ENCODE results near the gene PPP1R10.

DNA sequence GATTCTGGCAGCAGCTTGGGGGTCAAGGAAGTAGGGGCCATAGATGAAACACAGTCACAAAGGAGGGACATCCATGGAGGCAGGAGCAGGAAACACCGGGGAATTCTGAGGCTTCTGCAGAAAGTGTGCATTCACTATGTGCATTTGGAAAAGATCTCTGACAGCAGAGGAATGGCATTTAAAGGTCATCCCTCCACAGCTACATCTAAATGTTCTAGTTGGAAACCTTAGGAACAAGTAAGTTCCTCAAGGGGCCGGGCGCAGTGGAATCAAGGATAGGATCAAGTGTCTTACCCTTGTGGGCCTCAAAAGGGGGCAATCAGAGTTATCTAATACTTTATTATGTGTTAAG is 38.7 kb upstream of the PPP1R10 start:
- TF ChIP-seq, protein P1, sequence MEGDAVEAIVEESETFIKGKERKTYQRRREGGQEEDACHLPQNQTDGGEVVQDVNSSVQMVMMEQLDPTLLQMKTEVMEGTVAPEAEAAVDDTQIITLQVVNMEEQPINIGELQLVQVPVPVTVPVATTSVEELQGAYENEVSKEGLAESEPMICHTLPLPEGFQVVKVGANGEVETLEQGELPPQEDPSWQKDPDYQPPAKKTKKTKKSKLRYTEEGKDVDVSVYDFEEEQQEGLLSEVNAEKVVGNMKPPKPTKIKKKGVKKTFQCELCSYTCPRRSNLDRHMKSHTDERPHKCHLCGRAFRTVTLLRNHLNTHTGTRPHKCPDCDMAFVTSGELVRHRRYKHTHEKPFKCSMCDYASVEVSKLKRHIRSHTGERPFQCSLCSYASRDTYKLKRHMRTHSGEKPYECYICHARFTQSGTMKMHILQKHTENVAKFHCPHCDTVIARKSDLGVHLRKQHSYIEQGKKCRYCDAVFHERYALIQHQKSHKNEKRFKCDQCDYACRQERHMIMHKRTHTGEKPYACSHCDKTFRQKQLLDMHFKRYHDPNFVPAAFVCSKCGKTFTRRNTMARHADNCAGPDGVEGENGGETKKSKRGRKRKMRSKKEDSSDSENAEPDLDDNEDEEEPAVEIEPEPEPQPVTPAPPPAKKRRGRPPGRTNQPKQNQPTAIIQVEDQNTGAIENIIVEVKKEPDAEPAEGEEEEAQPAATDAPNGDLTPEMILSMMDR (IDR thresholded peaks at IDR 0.05): no peak
- TF ChIP-seq POLR2A (IDR thresholded peaks at IDR 0.05) (no peak), POLR2AphosphoS5 (IDR thresholded peaks at IDR 0.05) (no peak)

Measured in breast epithelium (tissue), 3 donors.